Central memory CD4-positive, alpha-beta T cell (primary cell): ENCODE measurements around the gene CHD5.
A peak's percentile ranks its signal among the peaks of the same experiment; 100 is the strongest.
"Not testable (repeated sequence)": the region's sequence is repeated elsewhere in the genome, so short reads cannot be mapped to it uniquely, and the experiment has no call there.

Source experiments
- DNase-seq: peaks from one replicate; pipeline ENCODE4 v3.0.0; 2022
- total RNA-seq, 3 experiments: gene quantifications; one replicate each; lab custom pipeline; 2026; lab: John Stamatoyannopoulos, UW

CHD5 gene
- total RNA-seq: 0.05 to 0.60 (median 0.19) reads per million in 3 experiments

DNA sequence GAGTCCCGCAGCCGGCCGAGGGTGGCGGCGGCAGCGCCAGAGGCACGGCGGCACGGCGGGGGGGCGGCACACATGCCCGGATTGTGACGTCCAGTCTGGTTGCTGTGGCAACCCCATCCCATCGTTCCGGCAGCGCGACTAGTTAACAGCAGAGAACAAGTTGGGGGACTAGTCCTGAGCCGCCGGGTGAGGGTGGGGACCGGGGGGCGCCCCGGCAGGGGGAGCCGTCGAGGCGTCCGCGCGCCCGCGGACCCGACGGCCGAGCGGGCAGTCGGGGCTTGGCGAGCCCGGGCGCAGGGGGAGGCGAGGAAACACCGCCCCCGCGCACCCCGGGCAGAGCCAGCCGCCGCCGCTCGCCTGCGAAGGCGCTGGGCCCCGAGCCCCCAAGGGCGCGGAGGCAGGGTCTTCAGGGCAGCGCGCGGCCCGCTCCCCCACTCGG lies at the start of gene CHD5:
Gene CHD5, minus strand, starts transcription at position 54 of the 439 bp plus-strand sequence. CDS start 298 bp downstream, outside the sequence.
- DNase-seq: no peak

DNA sequence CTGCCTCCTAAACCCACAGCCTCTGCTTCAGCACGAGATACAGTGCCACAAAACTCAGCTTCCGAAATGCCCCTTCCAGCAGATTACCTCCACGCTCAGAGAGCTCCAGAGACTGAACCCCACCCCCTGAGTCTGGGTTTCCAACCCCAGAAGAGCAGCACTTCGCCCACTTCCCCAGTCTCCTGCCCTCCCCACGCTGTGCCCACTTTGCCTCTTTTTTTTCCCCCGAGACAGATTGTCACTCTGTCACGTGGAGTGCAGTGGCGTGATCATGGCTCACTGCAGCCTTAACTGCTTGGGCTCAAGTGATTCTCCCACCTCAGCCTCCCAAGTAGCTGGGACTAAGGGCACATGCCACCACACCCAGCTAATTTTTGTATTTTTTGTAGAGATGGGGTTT lies 45.5 kb upstream of the CHD5 start:
- no peak for DNase-seq

DNA sequence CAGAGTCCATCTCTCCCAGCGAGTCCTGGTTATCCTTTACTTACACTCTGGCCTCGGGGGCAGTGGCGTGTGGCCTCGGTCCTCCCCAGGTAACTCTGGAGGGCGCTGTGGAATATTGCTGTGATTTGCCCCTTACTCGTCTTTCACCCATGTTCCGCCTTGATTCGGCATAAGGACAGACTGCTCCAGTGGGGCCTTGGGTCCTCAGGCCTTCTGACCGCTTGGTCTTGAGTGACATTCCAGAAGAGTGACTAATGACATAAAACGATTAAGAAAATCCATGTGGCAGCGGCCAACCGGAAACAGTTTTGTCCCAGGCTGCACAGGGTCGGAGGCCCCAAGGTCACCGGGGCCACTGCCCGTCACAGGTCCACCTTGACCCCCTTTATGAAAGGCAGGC lies 44.6 kb upstream of the CHD5 start:
- DNase-seq: no peak

DNA sequence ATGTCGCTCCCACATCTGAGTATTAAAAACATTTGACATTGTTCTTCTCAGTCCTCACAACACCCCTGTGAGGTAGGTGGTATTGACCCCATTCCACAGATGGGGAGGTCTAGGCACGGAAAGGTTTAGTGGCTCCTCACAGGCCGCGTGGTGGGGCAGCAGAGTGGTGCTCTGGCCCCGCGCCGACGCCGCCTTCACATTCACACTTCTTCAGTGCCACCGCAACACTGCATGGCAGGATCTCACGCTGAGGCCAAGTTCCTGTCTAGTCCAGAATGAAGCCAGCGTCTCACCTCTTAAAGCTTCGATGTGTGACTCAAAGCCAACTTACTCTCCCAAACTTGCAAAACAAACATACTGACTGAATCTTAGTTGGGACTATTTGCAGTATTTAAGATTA lies 43.5 kb upstream of the CHD5 start:
- no peak for DNase-seq

DNA sequence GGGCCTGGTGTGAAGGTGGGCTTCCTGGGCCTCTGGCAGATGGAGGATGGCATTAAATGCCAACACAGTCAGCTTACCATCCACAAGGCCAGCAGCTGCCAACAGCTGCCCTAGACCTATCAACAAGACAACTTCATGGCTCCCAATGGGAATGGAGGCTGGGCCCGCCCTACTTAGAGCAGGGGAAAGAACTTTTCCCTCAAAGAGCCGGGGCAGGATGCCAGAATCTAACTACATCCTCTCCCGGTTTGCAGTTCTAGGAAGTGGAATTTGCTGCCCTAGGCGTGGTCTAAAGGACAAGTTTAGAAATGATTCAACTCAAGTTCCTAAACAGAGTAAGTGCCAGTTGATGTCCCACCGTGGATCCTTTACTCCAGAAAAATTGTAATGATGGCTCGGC lies 42.5 kb upstream of the CHD5 start:
- DNase-seq: no peak

DNA sequence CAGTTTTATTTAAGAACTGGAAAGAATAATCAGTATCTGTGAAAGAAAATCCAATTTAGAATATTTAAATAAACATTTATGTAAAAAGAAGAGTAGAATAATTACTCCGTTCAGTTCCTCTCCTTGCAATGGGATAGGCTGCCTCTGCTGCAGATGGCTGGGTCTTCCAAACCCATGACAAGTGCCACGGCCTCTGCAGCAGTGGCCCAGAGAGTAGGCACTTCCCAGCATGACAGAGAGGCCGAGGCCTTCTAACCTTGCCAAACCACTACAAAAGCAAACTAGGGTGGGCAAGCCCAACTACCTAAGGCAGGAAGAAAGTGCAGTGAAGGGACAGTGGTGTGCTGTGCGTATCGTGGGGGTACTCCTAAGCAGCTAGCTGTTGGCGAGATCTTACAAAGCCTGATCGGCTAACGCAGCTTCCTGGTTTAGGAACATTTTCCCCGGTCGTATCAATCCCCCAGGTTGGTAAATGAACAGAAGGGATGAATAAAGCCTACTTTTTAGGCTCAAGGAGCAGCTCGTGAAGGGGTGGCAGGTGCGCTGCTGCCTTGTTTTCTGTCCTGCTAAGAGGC lies 41.2 kb upstream of the CHD5 start:
- no peak for DNase-seq

DNA sequence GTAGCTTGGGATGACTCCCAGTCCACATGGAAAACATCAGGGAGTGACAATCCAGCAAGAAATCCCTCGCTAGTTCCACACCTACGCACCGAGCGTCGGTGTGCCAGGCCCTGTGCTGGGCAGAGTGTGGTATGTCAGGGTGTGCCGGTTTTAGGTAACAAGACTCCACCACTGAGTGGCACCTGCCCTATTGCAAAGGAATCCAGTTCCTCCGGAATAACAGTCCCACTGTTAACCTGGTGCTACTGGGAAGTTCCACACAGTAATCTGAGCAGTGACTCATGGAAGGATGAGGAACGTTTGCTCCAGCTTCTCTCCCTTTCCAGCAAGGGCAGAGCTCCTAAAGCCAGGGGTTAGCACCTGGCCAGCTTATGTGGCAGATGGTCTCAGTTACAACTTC lies 40.1 kb upstream of the CHD5 start:
- DNase-seq: no peak

DNA sequence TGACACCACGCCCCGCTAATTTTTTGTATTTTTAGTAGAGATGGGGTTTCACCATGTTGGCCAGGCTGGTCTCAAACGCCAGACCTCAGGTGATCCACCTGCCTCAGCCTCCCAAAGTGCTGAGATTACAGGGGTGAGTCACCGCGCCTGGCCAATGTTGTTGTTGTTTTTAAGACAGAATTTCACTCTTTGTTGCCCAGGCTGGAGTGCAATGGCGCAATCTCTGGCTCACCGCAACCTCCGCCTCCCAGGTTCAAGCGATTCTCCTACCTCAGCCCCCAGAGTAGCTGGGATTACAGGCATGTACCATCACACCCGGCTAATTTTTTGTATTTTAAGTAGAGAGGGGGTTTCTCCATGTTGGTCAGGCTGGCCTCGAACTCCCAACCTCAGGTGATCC lies 39.5 kb upstream of the CHD5 start:
- not testable (repeated sequence) for DNase-seq

DNA sequence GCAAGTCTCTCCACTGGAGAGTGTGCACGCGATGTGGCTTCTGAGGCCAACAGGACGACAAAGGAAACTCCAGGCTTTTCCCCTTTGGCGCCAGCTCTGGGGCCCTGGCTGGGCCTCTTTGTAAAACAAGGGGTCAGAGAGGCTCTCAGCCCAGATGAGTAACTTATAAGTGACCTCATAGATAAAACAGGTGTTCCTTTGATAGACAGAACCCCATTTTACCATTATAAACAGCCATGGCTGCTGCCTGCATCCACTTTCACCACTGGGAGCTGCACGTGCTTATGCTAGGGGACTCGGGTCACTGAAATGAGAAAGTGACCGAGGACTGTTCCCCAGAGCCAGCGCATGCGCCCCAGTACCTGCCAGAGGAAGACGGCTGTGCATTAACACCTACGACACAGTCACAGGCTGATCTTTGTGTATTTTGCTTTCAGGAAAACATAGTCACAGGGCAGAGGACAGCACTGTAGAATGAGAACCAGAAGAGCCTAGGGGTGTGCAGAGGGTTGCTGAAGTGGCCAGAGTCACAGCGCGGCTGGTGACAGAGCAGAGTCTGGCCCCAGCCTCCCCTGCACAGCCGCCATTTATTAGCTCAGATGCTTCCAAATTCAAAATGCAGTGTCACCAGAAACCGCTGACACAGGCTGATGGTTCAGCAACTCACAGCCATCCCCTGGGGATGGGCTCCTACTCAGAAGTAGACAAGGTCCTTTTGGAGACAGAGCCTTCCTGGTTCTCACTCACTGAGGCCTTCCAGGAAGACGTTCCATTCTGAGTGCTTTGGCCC lies 38.4 kb upstream of the CHD5 start:
- DNase-seq: no peak

DNA sequence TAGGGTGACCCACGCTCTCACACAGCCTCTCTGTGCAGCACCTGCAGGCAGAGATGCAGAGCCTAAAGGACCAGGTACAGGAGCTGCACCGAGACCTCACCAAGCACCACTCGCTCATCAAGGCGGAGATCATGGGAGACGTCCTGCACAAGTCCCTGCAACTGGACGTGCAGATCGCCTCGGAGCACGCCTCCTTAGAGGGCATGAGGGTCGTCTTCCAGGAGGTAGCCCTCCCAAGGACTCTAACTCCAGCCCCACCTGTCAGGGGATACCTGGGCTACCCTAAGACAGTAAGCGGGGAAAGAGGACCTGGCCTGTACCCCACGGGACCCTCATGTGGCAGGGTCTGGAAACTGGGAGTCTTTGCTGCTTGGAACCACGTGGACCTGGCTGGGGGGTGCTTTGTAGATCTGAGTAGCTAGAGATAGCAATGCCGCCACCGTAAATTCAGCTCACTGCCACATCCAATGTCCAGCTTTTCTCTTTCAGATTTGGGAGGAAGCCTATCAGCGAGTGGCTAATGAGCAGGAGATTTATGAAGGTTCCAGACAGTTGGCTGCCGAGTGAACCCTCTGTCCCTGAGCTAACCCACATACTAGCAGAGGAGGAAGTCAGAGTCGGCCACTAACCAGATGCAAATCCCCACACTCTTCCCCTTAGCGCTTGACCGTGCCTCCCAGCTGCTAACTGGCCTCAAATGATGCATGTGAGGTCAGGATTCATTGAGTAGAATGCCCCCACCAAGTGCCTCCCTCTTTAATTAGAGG lies 32.3 kb upstream of the CHD5 start:
- no peak for DNase-seq

DNA sequence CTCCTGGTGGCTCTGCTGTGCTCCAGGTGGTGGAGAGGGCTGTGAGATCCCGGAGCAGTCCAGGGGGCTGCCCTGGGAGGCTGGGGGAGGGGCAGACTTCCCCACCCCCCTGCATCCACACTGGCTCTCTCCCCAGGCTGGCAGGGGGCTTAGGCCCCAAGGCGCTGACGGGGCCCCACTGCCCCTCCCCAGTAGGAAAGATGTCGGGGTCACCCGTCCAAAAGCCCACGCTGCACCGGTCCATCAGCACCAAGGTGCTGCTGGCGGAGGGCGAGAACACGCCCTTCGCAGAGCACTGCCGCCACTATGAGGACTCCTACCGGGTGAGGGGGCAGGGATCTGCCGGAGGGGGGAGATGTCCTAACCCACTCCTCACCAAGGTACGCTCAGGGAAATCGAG lies 31.6 kb upstream of the CHD5 start:
- DNase-seq: no peak

DNA sequence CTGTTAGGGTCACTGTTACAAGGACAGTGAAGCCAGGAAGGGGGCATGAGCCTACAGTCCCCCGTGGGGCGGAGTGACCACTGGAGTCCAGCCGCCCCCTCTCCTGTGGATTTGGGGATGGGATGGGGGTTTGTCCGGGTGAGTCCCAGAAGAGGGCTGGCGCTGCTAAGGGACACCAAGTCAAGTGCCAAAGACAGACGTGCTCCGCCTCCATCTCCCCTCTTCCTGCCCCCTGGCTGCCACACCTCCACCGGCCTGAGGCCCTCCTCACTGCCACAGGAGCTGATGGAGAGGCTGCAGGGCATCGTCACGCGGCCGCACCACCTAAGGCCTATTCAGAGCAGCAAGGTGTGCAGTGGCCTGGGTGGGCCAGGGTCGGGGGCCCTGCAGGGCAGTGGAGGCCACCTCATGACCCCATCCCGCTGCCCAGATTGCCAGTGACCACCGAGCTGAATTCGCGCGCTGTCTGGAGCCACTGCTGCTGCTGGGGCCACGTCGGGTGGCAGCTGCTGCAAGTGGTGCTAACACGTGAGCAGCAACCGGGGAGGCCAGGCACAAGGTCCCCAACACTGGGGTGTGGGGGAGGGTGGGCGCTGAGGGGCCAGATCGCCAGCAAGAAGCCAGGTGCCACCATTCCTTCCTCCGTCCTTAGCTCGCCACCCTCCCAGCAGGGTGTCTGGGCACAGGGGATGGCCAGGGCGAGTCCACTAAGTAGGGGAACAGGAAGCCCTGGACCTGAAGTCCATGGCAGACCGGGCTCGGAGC lies 30.7 kb upstream of the CHD5 start:
- DNase-seq: no peak

DNA sequence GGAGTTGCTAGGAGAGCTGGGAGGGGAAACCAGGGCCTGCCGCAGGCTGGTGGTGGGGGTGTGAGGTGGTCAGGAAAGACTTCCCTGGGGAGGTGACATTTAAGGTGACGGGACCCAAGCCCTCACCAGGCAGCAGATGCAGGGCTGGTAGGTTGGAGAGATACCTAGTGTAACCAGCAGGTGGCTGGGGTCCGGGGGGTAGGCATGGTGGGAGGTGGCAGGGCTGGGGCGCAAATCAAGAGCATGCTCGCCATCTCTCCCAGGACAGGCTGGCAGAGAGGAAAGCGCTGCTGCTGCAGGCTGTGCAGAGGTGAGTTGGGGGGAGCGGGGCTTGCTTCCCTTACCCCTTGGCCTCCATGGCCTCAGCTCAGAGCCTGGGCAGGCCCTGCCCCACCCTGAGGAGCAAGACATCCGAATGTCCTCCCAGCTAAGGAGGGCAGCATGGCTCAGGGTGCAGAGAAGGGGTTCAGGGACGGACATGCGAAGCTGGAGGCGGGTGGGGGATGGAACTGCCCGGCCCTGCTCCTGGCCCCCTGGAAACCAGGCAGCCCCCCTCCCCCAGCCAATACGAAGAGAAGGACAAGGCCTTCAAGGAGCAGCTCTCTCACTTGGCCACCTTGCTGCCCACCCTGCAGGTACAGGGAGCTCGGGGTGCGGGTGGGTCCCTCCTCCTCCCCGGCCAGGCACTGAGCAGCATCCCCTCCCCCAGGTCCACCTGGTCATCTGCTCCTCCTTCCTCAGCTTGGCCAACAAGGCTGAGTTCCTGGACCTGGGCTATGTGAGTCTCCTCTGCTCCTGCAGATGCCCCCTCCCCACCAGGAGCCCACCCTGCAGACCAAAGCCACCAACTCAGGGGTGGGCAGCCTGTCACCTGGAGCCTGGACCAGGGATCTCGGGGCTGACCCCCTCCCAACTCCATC lies 29.8 kb upstream of the CHD5 start:
- no peak for DNase-seq

DNA sequence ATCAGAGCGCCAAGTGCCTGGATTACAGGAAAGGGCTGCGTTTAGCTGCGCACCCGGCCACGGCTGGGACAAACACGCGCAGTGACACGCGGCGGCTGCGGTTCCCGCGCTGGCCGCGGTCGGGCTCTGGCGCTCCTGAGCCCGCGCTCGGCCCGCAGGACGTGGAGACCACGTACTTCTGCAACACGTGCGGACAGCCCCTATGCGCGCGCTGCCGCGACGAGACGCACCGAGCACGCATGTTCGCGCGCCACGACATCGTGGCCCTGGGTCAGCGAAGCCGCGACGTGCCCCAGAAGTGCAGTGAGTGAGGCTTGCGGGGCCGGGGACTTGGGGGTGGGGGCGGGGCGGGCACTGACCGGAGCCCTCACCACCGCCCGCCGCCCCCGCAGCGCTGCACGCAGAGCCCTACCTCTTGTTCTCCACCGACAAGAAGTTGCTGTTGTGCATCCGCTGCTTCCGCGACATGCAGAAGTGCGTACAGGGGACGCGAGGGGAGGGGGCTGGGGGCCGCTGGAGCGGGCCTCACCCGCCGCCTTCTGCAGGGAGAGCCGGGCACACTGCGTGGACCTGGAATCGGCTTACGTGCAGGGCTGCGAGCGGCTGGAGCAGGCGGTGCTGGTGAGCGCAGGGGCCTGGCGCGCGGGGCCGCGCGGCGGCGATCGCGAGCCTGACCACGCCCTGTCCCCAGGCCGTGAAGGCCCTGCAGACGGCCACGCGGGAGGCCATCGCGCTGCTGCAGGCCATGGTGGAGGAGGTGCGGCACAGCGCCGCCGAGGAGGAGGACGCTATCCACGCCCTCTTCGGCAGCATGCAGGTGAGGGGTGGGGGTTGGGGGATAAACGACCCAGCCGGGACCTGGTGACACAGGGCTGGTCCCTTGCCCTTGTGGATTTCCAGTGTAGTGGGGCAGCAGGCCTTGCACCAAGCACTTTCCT lies 28.9 kb upstream of the CHD5 start:
- DNase-seq: no peak

DNA sequence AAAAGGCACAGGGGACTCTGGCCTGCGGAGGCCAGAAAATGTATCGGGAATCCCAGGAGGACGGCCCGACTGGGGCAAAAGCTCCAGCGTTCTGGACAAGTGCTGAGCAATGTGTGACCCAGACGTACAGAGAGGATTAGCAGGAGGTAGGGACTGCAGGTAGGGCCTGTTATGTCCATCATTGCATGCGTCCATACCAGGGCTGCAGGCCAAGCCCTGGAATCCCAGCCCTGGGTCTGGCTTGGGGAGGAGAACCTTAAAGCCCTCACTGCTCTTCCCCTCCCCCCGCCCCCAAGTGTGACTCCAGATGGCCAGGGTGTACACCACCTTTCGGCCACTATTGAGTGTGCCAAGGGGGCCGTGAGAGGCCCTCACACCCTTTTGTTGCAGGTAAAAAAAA lies 27.8 kb upstream of the CHD5 start:
- DNase-seq: no peak

DNA sequence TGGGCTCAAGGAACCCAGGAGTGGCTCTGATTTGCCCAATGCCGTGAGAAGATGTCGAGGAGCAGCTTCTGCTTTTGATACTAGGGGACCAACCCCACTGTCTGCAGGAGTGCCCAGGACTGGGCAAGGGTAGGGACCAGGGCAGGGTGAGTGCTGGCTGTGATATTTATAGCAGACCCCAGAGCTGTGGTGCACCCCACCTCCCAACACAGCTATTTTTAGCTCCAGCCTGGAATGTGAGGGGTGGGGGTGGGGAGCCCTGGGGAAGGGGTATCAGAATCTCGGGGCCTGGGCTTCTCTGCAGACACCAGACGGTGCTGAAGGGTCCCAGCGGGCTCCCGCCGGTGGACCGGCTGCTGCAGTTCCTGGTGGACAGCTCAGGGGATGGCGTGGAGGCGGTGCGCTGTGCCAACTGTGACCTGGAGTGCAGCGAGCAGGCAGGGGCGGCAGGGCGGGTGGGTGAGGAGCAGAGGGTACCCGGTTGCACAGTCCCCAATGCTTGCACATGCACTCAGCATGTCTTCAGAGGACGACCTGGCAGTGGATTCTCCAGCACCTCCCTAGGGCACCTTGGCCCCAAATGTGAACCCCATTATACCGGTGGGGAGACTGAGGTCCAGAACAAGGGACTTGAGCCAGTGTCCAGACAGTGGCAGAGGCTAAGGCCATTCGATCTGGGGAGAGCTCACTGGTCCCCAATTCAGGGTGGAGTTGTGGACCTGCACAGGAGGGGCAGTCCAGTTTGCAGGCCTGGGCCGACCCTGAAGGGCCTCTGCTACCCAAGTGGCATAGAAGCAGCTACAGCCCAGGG lies 27.2 kb upstream of the CHD5 start:
- no peak for DNase-seq

DNA sequence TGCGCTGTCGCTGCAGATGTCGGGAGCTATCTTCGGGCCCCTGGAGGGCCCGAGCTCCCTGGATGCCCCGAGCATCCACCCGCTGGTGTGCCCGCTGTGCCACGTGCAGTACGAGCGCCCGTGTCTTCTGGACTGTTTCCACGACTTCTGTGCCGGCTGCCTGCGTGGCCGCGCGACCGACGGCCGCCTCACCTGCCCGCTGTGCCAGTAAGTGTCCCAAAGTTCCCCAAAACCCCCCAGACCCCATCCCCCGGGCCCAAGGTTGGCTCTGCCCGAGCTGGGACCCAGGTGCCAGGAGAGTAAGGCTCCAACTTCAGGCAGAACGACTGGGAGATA lies 26.4 kb upstream of the CHD5 start:
- no peak for DNase-seq

DNA sequence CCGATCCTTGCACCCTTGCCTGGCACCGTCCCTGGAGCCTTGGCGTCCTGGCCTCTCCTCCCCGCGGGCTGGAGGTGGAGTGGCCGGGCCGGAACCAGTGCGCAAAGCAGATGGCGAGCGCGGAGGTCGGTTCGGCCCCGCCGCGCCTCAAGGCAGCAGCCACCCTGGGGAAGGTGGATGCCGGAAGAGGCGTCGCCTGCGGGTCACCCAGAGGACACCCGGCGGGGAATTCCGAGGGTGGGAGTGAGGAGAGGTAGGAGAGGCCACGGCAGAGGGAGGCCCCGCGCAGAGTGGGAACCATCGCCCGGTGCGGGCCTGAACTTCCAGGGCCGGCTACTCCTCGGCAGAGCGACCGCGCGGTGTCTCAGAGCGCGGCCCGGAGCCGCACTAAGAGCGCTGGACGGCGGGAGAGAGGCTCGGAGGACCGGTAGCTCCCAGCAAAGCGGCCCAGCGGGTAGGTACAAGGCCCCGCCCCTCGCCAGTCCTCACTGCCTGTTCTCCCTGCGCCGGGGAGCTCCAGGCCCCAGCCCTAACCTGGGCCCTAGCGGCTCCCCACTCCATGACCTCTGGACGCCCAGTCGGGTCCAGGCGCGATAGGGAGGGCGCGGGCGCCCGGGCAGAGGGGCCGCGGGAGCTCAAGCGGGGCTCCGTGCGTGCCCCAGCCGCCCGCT lies 25.9 kb upstream of the CHD5 start, which contains the start of gene RNF207:
Gene RNF207, plus strand, starts transcription at position 271 of the 671 bp plus-strand sequence. CDS start 417 bp downstream, outside the sequence.
- DNase-seq: peak; percentile 59

DNA sequence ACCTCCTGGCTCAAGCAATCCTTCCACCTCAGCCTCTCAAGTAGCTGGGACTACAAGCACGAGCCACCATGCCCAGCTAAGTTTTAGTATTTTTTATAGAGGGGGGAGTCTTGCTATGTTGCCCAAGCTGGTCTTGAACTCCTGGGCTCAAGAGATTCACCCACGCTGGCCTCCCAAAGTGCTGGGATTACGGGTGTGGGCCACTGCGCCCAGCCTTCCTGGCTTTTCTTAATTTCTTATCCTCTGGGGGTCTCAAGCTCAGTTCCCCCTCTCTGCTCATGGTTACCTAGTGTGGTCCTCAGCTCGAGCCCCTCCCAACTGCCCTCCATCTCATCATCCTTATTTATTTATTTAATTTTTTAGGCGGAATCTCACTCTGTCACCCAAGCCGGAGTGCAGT lies 22.1 kb upstream of the CHD5 start:
- DNase-seq: no peak
